Suppressor macrophage treated with lipopolysaccharide for 4 hours (primary cell): ENCODE results near the gene SRRT.

ENCODE experiments used
- DNase-seq: peaks from one replicate; pipeline ENCODE4 v3.0.0-alpha.2; 2020

SRRT gene

DNA sequence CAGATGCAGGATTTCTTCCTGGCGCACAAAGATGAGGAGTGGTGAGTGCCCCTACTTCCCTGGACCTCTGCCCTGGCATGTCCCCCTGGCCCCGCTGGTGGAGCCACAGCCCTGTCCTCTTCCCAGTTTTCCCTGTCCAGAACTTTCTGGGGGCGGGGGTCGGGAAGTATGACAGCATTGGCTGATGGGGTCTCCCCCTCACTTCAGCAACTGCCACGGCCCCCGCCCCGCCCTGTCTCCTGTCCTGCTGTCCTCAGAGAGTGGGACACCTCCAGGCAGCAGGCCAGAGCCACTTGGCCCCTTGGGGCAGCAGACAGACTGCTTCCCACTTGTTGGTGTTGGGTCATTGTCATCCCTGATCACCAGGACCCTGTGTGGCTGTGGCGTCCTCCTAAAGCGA, 7.3 kb downstream of the SRRT start:
- no peak for DNase-seq

DNA sequence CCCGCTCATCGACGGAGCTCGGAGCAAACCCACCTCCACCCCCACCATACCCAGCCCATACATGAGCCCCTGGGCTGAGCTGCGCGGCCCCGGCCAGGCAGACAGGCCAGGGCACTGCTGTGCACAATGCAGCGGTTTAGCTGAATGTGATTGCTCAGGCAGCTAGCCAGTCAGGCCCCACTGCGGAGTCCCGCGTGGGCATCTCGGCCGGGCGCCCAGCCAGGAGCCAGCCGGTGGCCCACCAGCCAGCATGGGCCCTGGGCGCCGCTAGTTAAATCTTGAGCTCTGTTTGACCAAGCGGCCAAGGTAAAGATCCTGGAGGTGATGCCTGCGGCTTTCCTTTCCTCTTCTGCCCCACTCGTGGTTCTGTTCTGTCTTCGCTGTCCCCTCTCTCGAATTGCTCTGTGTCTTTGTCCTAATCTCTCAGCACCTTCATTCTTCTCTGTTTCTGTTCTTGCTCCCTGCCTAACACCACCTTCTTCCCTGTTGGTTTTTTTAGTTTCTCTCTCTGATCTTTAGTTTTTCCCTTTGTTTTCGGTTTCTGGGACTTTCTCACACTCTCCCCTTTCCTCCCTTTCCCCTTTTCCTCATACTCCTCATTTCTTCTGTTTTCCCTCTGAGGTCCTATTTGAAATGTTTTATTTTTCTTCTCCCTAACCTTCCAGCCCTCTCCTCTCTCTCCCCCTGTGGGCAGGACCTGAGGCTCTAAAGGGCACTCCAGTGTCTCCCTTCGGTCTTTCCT, 8.1 kb downstream of the SRRT start:
- DNase-seq: no peak

DNA sequence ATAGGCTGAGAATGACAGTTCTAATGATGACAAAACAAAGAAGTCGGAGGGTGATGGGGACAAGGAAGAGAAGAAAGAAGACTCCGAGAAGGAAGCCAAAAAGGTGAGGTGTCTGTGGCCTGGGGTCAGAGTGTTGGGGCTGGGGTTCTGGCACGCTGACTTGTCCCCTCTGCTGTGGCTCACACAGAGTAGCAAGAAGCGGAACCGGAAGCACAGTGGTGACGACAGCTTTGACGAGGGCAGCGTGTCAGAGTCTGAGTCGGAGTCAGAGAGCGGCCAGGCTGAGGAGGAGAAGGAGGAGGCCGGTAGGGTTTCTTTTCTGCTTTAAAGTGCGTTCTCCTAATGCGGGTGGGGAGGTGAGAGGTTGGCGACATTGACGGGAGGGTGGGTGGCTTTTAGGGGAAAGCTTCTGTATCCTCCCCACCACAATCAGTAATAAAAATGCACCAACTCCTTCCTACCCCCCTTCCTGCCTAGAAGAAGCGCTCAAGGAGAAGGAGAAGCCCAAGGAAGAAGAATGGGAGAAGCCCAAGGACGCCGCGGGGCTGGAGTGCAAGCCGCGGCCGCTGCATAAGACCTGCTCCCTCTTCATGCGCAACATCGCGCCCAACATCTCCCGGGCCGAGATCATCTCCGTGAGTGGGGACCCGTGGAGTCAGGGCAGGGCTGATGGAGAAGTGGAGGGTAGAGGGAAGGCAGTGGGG, 10.0 kb downstream of the SRRT start:
- DNase-seq: peak; percentile 29

DNA sequence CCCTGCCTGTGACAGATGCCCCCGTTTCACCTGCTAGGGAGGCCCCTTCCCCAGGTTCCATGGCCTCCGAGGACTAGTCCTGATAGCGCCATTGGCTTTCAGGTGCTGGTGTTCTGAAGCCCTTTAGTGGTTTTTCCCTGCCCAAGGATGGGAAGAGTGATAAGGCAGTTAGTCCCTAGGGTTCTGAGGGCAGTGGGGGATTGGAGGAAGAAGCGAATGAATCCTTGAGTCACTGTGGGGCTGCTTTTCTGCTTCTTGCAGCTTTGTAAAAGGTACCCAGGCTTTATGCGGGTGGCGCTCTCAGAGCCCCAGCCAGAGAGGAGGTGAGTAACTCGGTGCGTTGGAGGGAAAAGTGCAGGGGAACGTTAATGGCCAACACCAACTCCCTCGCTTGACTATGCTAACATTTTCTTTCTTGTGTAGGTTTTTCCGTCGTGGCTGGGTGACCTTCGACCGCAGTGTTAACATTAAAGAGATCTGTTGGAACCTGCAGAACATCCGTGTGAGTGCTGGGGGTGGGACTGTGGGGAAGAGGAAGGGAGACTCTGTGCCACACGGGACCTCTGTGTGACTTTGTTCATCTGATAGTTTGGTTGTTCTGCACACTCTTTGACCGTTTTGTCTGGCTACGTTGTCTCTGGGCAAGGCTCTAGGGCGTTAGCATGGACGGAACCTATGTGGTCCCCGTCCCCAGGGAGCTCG, 10.7 kb downstream of the SRRT start:
- no peak for DNase-seq

DNA sequence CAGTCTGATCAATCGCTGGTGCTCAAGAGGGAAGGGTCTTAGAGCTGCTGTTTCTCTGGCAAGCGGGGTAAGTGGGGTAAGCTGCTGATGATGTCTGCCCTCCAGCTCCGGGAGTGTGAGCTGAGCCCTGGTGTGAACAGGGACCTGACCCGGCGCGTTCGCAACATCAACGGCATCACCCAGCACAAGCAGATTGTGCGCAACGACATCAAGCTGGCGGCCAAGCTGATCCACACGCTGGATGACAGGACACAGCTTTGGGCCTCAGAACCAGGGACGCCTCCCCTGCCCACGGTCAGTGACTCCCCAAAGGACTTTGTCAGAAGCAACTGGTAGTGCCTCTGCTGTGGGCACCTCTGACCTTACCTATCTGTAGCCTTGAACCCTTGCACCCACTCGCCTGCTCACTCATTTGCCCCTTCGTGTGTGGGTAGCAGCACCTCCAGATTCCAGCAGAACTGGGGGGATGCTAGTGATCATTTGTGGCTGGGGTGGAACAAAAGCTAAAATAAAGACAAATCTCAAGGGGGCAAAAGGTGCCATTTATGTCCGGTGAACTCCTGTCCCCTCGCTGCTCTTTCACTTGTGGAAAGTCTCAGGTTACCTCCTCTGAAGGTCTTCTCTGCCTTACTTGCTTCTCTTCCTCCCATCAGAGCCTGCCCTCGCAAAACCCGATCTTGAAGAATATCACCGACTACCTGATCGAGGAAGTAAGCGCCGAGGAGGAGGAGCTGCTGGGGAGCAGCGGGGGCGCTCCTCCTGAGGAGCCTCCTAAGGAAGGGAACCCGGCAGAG, 11.4 kb downstream of the SRRT start:
- DNase-seq: no peak

DNA sequence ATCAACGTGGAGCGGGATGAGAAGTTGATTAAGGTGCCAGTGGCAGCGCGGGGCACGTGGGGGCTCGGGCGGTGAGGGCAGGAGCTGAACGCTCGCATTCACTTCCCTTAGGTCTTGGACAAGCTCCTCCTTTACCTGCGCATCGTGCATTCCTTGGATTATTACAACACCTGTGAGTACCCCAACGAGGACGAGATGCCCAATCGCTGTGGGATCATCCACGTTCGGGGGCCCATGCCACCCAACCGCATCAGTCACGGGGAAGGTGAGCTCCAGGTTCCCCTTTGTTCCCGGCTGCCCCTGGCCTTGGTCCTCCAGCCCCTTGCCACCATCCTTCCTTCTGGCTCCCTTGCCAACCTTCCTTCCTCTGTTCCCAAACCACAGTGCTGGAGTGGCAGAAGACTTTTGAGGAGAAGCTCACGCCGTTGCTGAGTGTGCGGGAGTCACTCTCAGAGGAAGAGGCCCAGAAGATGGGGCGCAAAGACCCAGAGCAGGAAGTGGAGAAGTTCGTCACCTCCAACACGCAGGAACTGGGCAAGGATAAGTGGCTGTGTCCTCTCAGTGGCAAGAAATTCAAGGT, 12.1 kb downstream of the SRRT start:
- no peak for DNase-seq

DNA sequence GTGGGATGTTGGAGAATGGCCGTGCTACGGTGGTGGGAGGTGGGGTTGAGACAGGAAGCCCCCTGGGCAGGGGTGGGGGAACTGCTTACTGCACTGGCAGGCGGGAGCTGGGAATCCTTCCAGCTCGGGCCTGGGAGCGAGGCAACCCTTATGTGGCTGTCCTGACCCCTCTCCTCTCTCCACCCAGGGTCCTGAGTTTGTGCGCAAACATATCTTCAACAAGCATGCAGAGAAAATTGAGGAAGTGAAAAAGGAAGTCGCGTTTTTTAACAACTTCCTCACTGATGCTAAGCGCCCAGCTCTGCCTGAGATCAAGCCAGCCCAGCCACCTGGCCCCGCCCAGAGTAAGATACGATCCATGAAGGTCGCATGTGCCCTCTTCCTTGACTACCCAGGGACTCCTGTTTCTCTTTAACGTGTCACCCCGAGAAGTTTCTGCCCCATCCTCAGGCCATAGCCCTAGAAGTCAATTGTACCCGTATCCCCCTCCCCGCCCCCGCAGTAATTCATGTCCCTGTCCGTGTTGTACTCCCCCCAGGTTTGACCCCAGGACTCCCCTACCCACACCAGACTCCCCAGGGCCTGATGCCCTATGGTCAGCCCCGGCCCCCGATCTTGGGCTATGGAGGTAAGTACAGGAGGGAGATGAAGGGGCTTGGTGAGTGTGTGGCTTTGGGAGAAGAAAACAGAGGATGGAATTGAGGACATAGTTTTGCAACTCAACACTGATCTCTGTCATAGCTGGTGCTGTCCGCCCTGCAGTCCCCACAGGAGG, 12.8 kb downstream of the SRRT start:
- peak; percentile 76 for DNase-seq

DNA sequence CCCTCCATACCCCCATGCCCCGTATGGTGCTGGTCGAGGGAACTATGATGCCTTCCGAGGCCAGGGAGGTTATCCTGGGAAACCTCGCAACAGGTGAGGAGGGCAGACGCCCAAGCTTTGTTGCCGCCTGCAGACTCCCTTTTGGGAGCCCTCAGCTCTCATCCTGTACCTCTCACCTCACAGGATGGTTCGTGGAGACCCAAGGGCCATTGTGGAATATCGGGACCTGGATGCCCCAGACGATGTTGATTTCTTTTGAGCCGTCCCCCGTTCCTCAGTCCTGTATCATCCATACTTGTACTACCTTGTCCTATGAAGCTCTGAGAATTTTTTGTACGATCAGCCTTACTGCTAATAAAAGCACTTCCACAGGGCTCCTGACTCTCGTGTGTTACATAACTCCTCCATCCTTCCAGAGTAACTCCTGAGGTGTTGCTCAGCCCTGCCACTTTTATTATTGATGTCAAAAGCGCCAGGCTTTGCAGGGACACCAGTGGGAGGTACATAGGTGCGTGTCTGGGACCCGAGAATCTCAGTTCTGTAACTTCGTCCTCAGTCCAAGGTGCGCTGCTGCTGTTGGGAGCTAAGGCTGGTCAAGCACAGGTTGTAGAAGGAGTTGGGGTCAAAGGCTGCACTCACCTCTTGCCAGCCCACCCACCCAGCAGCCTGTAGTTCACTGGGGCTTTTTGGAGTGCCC, 13.5 kb downstream of the SRRT start:
- no peak for DNase-seq

DNA sequence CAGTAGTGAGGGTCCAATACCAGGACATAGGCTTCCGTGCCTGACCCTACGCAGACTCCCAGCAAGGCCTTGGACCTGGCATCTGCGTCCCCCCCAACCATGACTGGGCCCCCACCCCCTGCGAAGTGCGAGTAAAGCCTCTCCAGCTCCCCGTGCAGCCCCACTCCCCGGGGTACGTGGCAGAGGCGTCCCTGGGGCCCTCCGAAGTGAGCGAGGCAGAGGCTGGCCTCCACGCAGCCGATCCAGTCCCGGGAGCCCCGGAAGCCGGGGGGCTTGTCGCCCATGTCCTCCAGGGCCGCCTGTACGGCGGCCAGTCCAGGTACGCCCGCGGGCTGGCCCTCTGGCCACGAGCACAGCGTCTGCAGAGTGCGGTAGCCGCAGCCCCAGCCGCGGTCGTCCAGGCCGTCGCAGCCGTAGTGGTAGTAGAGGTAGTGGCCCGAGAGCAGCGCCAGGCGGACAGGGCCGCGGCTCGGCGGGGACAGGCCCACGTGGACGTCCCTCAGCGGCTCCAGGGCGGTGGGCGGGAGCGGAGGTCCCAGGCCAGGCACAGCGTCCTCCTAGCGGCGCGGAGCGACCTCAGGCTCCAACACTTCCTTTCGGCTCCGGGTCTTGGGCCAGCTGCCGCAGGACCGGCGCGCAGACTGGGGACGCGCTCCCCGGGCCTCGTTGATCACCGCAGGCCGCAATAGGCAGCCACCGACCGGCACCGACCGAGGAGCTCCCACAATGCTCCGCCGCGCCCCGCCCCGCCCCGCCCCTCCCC, 14.3 kb downstream of the SRRT start, which contains the start of gene UFSP1:
Gene UFSP1 (minus strand): TSS at position 728 of the 763 bp plus-strand sequence. CDS start 444 bp downstream, at position 284.
- no peak for DNase-seq

DNA sequence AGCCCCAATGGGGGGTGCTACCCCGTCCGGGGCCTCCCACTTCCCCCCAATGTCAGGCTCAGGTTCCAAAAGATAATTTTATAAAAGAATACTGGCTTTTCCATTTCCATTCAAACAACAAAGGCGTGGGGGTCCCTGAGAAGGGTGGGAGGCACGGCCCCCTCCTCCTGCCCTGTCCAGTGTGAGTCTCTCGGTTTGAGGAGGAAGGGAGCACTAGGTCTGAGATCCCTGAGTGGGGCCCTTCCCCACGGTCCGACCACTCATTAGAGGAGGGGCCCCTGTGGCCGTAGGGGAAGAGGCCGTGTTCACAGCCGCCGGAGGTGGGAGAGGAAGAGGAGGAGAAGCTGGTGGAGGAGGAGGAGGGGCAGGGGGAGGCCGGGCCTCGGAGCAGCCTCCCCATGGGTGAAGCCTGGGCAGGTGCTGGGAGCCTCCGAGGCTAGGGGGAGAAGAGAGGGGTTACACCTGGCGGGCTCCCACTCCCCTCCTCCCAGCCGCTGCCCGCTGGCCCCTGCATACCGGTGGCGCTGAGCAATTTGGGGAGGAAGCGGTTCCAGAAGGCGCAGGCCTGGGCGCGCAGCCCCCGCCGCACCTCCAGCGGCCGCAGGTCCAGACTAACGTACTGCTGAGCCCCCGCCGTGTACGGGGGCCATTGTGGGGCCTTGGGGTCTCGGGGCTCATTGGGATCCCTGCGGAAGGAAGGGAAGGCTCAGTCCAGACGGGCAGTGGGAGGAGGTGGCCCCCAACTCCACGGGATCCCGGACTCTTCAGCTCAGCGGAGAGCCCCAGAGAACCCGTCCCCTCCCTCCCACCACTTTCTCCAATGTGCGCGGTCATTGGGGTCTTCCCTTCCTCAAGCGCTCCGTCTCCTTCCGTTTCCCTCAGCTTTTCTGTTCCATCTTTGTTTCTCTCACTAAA, 16.0 kb downstream of the SRRT start:
- no peak for DNase-seq

DNA sequence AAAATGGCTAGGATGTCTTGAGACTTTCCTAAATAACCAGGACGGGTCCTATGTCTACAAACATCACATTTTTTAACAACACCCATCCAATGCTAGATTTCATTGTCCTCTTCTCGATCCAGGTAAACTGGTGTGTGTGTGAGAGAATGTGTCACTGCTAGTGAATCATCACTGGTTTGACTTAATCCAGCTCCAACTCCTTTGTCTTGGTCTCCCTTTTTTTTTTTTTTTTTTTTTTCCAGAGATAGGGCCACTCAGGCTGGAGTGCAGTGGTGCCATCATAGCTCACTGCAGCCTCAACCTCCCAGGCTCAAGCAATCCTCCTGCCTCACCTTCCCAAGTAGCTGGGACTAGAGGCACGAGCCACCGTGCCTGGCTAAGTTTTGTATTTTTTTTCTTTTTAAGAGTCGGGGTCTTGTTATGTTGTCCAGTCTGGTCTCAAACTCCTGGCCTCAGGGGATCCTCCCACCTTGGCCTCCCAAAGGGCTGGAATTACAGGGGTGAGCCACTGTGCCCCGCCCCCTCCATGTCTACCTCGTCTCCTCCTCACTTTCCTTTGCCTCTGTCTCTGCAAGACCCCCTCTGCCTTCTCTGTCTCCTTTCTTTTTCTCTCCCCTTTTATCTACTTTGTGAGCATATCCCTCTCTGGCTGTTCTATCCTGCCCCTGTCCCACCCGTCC, 16.8 kb downstream of the SRRT start:
- DNase-seq: no peak

DNA sequence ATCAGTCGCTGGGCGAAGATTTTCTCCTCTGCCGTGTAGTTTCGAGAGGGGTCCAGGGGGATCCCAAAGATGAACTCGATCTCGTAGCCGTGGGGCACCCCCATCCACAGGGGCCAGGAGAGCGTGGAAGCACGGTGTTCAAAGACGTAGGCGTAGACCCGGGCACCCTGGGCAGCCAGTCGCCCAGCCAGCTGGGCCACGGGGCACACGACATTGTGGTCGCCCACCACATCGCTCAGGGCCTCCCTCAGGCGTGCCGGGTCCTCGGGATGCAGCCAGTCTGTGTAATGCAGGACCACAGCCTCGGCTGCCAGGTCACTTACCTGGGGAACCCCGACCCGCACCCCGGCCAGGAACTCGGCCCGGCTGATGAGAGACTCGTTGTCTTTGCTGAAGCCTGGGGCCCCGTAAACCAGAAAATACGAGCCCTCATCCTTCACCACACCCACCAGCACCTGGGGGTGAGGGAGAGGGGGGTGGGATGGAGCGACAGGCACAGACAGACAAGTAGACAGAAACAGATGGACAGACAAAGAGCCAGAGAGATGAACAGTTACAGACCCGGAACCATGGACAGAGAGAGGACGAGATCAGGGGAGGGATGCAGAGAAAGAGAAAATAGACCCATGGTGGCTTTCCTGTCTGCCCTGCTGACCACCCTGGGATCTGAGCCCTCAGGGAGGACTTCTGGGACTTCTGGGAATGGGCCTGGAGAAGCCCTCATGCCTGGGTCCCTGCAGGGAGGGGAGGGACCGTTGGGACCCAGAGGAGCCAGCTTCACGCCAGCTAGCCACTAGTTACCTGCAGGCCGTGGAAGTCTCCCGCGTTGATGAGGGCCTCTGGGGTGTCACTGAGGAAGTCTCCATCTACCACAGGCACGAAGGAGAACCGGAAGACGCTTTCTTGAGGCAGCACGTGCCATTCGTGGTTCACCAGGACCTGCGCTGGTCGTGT, 17.7 kb downstream of the SRRT start:
- DNase-seq: no peak

DNA sequence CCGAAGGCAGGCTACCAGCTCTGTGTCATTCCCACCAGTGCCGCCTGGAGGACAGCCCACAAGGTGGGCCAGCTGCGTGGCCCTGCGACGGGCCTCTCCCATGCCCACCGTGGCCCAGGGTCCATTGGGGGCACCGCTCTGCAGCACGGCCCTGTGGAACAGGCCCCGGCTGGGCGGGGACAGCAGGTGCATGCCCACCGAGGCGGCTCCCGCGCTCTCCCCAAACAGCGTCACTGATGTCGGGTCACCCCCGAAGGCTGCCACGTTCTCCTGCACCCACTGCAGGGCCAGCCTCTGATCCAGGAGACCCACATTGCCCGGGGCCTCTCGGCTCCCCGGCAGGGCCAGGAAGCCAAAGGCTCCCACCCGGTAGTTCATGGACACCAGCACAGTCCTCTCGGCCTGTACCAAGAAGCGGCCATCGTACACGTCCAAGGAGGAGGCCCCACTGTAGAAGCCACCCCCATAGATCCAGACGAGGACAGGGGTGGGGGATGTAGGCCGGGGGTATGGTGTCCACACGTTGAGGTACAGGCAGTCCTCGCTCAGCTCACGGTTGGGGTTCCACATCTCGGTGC, 18.5 kb downstream of the SRRT start:
- no peak for DNase-seq

DNA sequence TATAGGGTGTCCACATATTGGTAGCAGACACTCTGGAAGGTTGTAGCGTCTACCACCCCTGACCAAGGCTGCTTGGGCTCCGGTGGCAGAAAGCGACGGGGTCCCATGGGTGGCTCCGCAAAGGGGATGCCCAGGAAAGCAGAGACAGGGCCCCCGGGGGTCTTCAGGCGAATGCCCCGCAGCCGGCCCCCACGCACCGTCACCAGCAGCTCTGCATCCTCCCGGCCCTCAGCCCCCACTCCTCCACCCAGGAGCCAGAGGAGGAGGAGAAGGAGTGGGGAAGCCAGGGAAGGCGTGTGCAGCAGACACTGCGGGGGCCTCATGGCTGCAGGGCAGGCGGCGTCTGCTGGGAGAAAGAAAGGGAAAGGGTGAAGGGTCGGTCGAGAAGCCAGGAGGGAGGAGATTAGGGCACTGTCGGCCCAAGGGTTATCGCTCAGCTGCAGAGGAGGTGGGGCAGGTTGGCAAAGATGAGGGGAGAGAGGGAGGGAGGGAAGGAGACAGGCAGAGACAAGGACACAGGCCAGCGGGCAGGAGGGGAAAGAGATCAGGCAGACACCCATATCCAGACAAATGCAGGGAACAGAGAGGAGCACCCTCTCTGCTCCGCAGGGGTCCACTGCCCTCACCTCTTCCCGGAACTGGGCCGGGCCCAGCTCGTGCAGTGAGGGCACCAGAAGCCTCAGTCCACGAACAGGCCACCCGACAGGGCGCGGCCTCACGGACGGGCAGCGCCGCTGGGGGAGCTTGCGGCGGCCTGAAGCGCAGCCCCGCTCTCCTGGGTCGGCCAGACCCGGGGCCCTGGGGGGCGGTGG, 19.2 kb downstream of the SRRT start:
- no peak for DNase-seq

DNA sequence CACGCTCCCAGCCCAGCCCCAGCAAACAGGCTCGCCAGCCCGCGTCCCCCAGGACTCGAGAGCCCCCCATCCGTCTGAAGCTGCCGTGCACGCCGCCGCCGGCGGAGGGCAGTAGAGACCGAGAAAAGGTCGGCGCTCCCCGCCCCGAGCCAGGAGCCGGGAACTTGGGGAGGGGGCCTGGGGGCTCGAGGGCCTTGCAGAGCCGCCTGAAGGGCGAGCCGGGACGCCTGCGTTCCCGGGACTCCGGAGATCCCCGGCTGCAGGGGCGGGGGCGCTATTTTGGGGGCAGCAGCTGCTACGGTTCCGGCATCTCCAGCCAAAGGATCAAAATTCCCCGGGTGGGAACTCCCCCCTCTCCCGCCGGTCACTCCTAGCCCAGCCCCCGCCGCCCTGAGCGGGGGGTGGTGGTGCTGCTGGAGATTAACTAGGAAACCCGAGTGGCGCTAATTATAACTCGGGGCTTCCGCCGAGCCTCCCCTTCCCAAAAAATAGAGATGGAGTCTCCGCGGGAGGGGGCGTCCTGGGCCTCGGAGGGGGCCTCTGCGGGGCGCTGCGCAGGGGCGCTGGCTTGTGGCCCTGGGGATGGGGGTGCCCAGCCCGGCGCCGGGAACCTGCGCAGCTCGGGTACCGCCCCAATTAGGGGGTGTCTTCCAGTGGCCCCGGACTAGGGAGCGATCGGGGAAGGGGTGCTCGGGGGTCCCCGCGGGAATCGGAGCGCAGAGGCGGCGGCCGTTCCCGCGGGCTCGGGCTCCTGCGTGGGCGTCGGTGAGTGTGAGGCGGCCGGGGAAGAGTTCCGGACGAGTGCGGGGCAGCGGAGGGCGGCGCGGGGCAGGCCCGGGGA, 20.2 kb downstream of the SRRT start:
- DNase-seq: peak; percentile 60

DNA sequence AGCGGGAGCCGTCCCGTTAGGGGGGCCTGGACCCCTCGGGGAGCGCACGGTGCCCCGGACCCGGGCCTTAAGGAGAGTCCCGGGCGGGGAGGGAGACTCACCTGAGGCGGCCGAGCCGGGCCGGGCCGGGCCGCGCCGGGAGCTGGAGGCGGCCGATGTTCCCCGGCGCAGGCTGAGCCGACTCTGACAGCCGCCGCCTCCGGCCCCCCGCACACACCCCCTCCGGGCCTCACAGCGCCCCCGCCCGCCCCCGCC, 20.7 kb downstream of the SRRT start, which contains the start of gene ACHE:
Gene ACHE (minus strand): TSS at position 188 of the 255 bp plus-strand sequence. CDS start 1,656 bp downstream, outside the sequence.
- no peak for DNase-seq
